Testis (tissue), 3 donors: Measurements from ENCODE around the gene MTR. TPM values are rescaled to one million over a fixed set of nuclear protein-coding genes. Genes with fewer than 3 reads are reported as not detected.

Experiments used
- DNase-seq: peaks from one replicate; pipeline ENCODE4 v3.0.0-alpha.2; 2019
- H3K27ac ChIP-seq, 2 donors: fragments of 200-600 bp; sonication (generic); one replicate each; pipeline ENCODE4 v1.5.1; 2019
- H3K27me3 ChIP-seq: fragments of 200-600 bp; sonication (generic); one replicate; pipeline ENCODE4 v1.5.1; 2019
- H3K36me3 ChIP-seq: fragments of 200-600 bp; sonication (generic); one replicate; pipeline ENCODE4 v1.5.1; 2017; ENCODE audit warnings: low read depth; ENCODE audit errors: missing control alignments
- H3K4me1 ChIP-seq: fragments of 200-600 bp; sonication (generic); one replicate; pipeline ENCODE4 v1.5.1; 2019
- H3K4me3 ChIP-seq, 2 donors: fragments of 200-600 bp; sonication (generic); one replicate each; pipeline ENCODE4 v1.5.1; 2017 to 2019
- H3K9me3 ChIP-seq: fragments of 200-600 bp; sonication (generic); one replicate; pipeline ENCODE4 v1.5.1; 2017
- POLR2A ChIP-seq: fragments of 450-650 bp; IDR thresholded peaks from one replicate; pipeline ENCODE4 v1.6.1; 2017; ENCODE audit warnings: antibody characterized with exemption, mild to moderate bottlenecking, moderate library complexity
- WGBS, 2 donors: methylation state at CpG; one replicate each; pipeline ENCODE4 v1.1.5; 2018; 5-methylcytosine and 5-hydroxymethylcytosine counted together
- intact Hi-C: fragments of 100-400 bp; cut with DNase I; formaldehyde crosslinking; loops from one replicate; pipeline ENCODE4 v1.15.1; 2023; ENCODE audit warnings: low total_unique reads
- polyA plus RNA-seq: library from polyadenylated mRNA; stranded (reverse); fragments of 350-450 nt; fragmentation: Illumina TruSeq; extraction: RNeasy Lipid Tissue Mini Kit (QIAGEN cat#74804); gene quantifications from one replicate; pipeline ENCODE4 v1.2.3, GENCODE V29; 2014; ENCODE audit warnings: low read depth, low replicate concordance; ENCODE audit not compliant: insufficient read depth
- total RNA-seq, 2 donors: library from RNA; depleted of rRNA; stranded (reverse); fragments of >200 nt; gene quantifications; one replicate each; pipeline ENCODE4 v1.2.3, GENCODE V29; 2016
- TF ChIP-seq, protein P1 (sequence below), 3 experiments: fragments of 450-650 bp in 2 of 3; fragments of 200-600 bp in 1 of 3; sonication (generic) in 1 of 3; IDR thresholded peaks; one replicate each; pipeline ENCODE4 v1.5.1; 2016 to 2019; ENCODE audit warnings: antibody characterized with exemption in 3 of 3, mild to moderate bottlenecking in 2 of 3, moderate library complexity in 1 of 3

The MTR gene
- total and polyA plus RNA-seq, 3 donors from 2014 or later: 23.4 to 65.4 (median 54.0) TPM

GRCh38 chr1:236786453-236786852 is 8.6 kb upstream of the MTR start:
- Histone ChIP-seq H3K4me1 (no peaks in the 10 kb centered on the region), H3K9me3 (no peaks in the 10 kb centered on the region), H3K4me3 (no peak overlapping the region), H3K27me3 (no peaks in the 10 kb centered on the region), H3K36me3 (no peaks in the 10 kb centered on the region), H3K27ac (no peak overlapping the region)
- intact Hi-C loops: no loop called here
- no peak for DNase-seq
- WGBS, 2 donors: 95 to 97% methylated on average over 11 to 16 of the region's 16 CpGs
- TF ChIP-seq POLR2A: no peak
- TF ChIP-seq, protein P1, sequence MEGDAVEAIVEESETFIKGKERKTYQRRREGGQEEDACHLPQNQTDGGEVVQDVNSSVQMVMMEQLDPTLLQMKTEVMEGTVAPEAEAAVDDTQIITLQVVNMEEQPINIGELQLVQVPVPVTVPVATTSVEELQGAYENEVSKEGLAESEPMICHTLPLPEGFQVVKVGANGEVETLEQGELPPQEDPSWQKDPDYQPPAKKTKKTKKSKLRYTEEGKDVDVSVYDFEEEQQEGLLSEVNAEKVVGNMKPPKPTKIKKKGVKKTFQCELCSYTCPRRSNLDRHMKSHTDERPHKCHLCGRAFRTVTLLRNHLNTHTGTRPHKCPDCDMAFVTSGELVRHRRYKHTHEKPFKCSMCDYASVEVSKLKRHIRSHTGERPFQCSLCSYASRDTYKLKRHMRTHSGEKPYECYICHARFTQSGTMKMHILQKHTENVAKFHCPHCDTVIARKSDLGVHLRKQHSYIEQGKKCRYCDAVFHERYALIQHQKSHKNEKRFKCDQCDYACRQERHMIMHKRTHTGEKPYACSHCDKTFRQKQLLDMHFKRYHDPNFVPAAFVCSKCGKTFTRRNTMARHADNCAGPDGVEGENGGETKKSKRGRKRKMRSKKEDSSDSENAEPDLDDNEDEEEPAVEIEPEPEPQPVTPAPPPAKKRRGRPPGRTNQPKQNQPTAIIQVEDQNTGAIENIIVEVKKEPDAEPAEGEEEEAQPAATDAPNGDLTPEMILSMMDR (IDR thresholded peaks at IDR 0.05): no peak

- peak overlapping the region in 1 of 2 donors; percentile 41 for H3K27ac ChIP-seq
- no peaks in the 10 kb centered on the region for H3K36me3 ChIP-seq
- no peak for TF ChIP-seq POLR2A
- TF ChIP-seq, protein P1 (IDR thresholded peaks at IDR 0.05): no peak
- peak overlapping the region; percentile 88 to 98 for H3K4me3 ChIP-seq
- no peak for DNase-seq
- intact Hi-C loops: no loop called here
- WGBS, 2 donors: 6 to 11% methylated on average over 11 of the region's 11 CpGs
- no peaks in the 10 kb centered on the region for H3K9me3 ChIP-seq
- H3K27me3 ChIP-seq: no peaks in the 10 kb centered on the region
- H3K4me1 ChIP-seq: peaks cover 3% of the 10 kb centered on the region
These were observed 482 bp upstream of the MTR start for GRCh38 chr1:236794585-236795034.

GRCh38 chr1:236795757-236796667 is 920 bp downstream of the MTR start:
- WGBS, 2 donors: 1 to 2% methylated on average over 36 to 40 of the region's 41 CpGs
- intact Hi-C loops: no loop called here
- peaks cover 3% of the 10 kb centered on the region for H3K4me1 ChIP-seq

DNA sequence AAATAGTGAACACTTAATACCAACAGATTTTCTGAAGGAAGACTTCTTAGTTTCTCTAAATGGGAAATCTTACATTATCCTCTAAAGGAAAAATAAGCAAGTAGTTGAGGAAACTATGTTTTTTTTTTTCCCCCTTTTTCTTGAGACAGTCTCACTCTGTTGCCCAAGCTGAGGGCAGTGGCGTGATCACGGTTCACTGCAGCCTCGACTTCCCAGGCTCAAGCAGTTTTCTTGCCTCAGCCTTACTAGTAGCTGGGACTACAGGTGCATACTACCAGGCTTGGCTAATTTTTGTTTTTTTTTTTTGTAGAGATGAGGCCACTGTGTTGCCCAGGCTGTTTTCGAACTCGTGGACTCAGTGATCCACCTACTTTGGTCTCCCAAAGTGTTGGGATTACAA is 3.9 kb downstream of the MTR start:
- 95% methylated on average over 5 of the region's 5 CpGs for WGBS, 2 donors

More at GRCh38 chr1:236795757-236796667, 920 bp downstream of the MTR start:
- no peaks in the 10 kb centered on the region for H3K27me3 ChIP-seq
- H3K27ac ChIP-seq: peak overlapping the region; percentile 86 to 96
- peak; percentile 61 for DNase-seq
- peak overlapping the region; percentile 88 to 98 for H3K4me3 ChIP-seq
- H3K9me3 ChIP-seq: no peaks in the 10 kb centered on the region
- H3K36me3 ChIP-seq: no peaks in the 10 kb centered on the region
- TF ChIP-seq, protein P1 (IDR thresholded peaks at IDR 0.05): no peak
- TF ChIP-seq POLR2A: no peak

More for the DNA sequence above, 3.9 kb downstream of the MTR start:
- Histone ChIP-seq H3K27ac (peak overlapping the region in 1 of 2 donors; percentile 34), H3K4me1 (peaks cover 11% of the 10 kb centered on the region), H3K4me3 (no peak overlapping the region), H3K27me3 (no peaks in the 10 kb centered on the region), H3K9me3 (no peaks in the 10 kb centered on the region), H3K36me3 (no peaks in the 10 kb centered on the region)
- DNase-seq: no peak
- intact Hi-C loops: no loop called here
- TF ChIP-seq, protein P1 (IDR thresholded peaks at IDR 0.05): no peak
- TF ChIP-seq POLR2A: no peak
